CD14-positive monocyte (primary cell): Measurements from ENCODE around the gene CDKN2B. TPM values are rescaled to one million over a fixed set of nuclear protein-coding genes. Genes with fewer than 3 reads are reported as not detected.

ENCODE experiments used
- DNase-seq, 3 donors: peaks; one replicate each; pipeline ENCODE4 v3.0.0-alpha.2; 2011 to 2022
- H2AFZ ChIP-seq: 2 replicates; pipeline ENCODE4 v1.6.0; 2012; ENCODE audit warnings: mild to moderate bottlenecking, low read depth, low read length, inconsistent platforms; ENCODE audit not compliant: insufficient read depth, poor library complexity, severe bottlenecking
- H3K27ac ChIP-seq, 2 donors: 1 replicate in 1 of 2; 2 replicates in 1 of 2; pipeline ENCODE4 v1.5.1; 2012 to 2013; ENCODE audit warnings: low read length in 2 of 2, control low read depth in 1 of 2, inconsistent platforms in 1 of 2, low read depth in 1 of 2, mild to moderate bottlenecking in 1 of 2
- H3K27me3 ChIP-seq, 2 donors: one replicate each; pipeline versions ENCODE4 v1.6.0 to v1.6.1; 2011 to 2013; ENCODE audit warnings: low read length in 2 of 2; ENCODE audit not compliant: control insufficient read depth in 2 of 2, insufficient read depth in 2 of 2
- H3K36me3 ChIP-seq, 2 donors: replicated peaks in 1 of 2; 1 replicate in 1 of 2; 2 replicates in 1 of 2; pipeline versions ENCODE4 v1.5.1 to v1.6.1; 2012 to 2013; ENCODE audit warnings: low read length in 2 of 2, control low read depth in 1 of 2, inconsistent platforms in 1 of 2, mild to moderate bottlenecking in 1 of 2; ENCODE audit not compliant: insufficient read depth in 2 of 2, control insufficient read depth in 1 of 2
- H3K4me1 ChIP-seq, 2 donors: 1 replicate in 1 of 2; 2 replicates in 1 of 2; pipeline versions ENCODE4 v1.5.1 to v1.6.1; 2012 to 2013; ENCODE audit warnings: low read length in 2 of 2, control low read depth in 1 of 2, inconsistent platforms in 1 of 2, mild to moderate bottlenecking in 1 of 2, moderate library complexity in 1 of 2; ENCODE audit not compliant: insufficient read depth in 2 of 2, control insufficient read depth in 1 of 2
- H3K4me2 ChIP-seq: replicated peaks from 2 replicates; pipeline ENCODE3; 2012; ENCODE audit warnings: low read length, moderate library complexity, mild to moderate bottlenecking; ENCODE audit not compliant: poor library complexity, severe bottlenecking; ENCODE audit errors: extremely low read depth
- H3K4me3 ChIP-seq, 3 experiments: fragments of 200-600 bp in 1 of 3; sonication (generic) in 1 of 3; replicated peaks in 1 of 3; 1 replicate in 2 of 3; 2 replicates in 1 of 3; pipeline ENCODE4 v1.5.1; 2011 to 2013; ENCODE audit warnings: low read length in 3 of 3, mild to moderate bottlenecking in 3 of 3, control low read depth in 2 of 3, low read depth in 2 of 3, inconsistent platforms in 1 of 3, moderate library complexity in 1 of 3
- H3K79me2 ChIP-seq: 2 replicates; pipeline ENCODE4 v1.6.0; 2012; ENCODE audit warnings: mild to moderate bottlenecking, control low read depth, inconsistent platforms, low read length, moderate library complexity; ENCODE audit not compliant: insufficient read depth
- H3K9ac ChIP-seq: 2 replicates; pipeline ENCODE4 v1.6.0; 2017; ENCODE audit warnings: low read length, mild to moderate bottlenecking; ENCODE audit not compliant: insufficient read depth, poor library complexity, severe bottlenecking
- H3K9me3 ChIP-seq, 2 donors: replicated peaks in 1 of 2; 1 replicate in 1 of 2; 2 replicates in 1 of 2; pipeline versions ENCODE4 v1.5.1 to v1.6.1; 2012 to 2013; ENCODE audit warnings: low read length in 2 of 2, control low read depth in 1 of 2; ENCODE audit not compliant: control insufficient read depth in 1 of 2, insufficient read depth in 1 of 2
- H4K20me1 ChIP-seq: 2 replicates; pipeline ENCODE4 v1.6.0; 2012; ENCODE audit warnings: mild to moderate bottlenecking, low read length, control low read depth, moderate library complexity; ENCODE audit not compliant: insufficient read depth
- H3K27ac Mint-ChIP-seq, 7 donors: one replicate each; pipeline ENCODE4 v1.8.0; 2020; ENCODE audit warnings: mild to moderate bottlenecking in 7 of 7, mixed read lengths in 7 of 7, moderate library complexity in 6 of 7, inconsistent platforms in 2 of 7
- H3K27me3 Mint-ChIP-seq, 3 donors: one replicate each; pipeline ENCODE4 v1.8.0; 2021 to 2022; ENCODE audit warnings: low read depth in 3 of 3, mild to moderate bottlenecking in 3 of 3, mixed read lengths in 3 of 3, moderate library complexity in 3 of 3, inconsistent platforms in 1 of 3
- H3K36me3 Mint-ChIP-seq, 2 donors: one replicate each; pipeline ENCODE4 v1.8.0; 2020; ENCODE audit warnings: mixed read lengths in 2 of 2, inconsistent platforms in 1 of 2, mild to moderate bottlenecking in 1 of 2
- H3K4me1 Mint-ChIP-seq: one replicate; pipeline ENCODE4 v1.8.0; 2020; ENCODE audit warnings: mild to moderate bottlenecking, mixed read lengths
- H3K4me3 Mint-ChIP-seq, 2 donors: one replicate each; pipeline ENCODE4 v1.8.0; 2020; ENCODE audit warnings: mild to moderate bottlenecking in 2 of 2, mixed read lengths in 2 of 2, moderate library complexity in 1 of 2
- H3K9me3 Mint-ChIP-seq, 7 donors: one replicate each; pipeline ENCODE4 v1.8.0; 2020 to 2022; ENCODE audit warnings: mixed read lengths in 7 of 7, mild to moderate bottlenecking in 6 of 7, moderate library complexity in 6 of 7, inconsistent platforms in 2 of 7
- WGBS: methylation state at CpG from one replicate; pipeline ENCODE4 v1.1.5; 2013; ENCODE audit warnings: missing lambda C conversion rate; ENCODE audit not compliant: insufficient coverage; 5-methylcytosine and 5-hydroxymethylcytosine counted together
- intact Hi-C, 2 donors: fragments of 100-400 bp; cut with micrococcal nuclease; formaldehyde crosslinking; loops; one replicate each; pipeline versions ENCODE4 v1.15.0 to v1.15.1; 2023
- polyA plus RNA-seq, 3 donors: library from polyadenylated mRNA; depleted of rRNA in 1 of 3; unstranded in 2 of 3; stranded (reverse) in 1 of 3; fragments of 300-500 nt in 2 of 3; fragments of >200 nt in 1 of 3; fragmentation: Illumina TruSeq in 2 of 3; gene quantifications; 1 replicate in 2 of 3; 2 replicates in 1 of 3; pipeline ENCODE4 v1.2.3, GENCODE V29; 2012 to 2021
- TF ChIP-seq, protein P1 (sequence below): fragments of 200-600 bp; IDR thresholded peaks from one replicate; pipeline ENCODE4 v1.8.0; 2022; ENCODE audit warnings: antibody characterized with exemption, mild to moderate bottlenecking

Gene CDKN2B
- polyA plus RNA-seq, 3 donors, result 1.2 to 6.7 (median 2.7) TPM

DNA sequence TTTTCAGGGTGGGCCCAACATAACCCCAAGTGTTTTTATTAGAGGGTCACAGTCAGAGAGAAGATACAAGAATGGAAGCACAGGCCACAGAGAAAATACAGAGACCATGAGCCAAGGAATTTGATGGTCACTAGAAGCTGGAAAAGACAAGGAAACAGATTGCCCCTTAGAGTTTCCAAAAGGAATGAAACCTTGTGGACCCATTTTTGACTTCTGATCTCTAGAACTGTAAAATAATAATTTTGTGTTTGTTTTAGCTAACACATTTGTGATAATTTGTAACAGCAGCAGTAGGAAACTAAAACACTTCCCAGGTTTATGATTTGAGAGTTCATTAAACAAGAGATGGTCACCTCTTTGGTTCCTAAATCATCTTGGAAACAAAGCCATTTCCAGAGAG, 36.7 kb downstream of the CDKN2B start:
- peaks cover 95 to 97% (median 97%) of the 10 kb centered on the region in 3 donors for H3K27me3 Mint-ChIP-seq
- DNase-seq, result no peak
- Histone ChIP-seq H3K9me3 (peaks cover 15 to 69% of the 10 kb centered on the region in 2 donors), H3K4me3 (no peak overlapping the region), H3K36me3 (no peaks in the 10 kb centered on the region), H3K27me3 (peaks cover 96 to 99% of the 10 kb centered on the region in 2 donors), H3K9ac (no peak overlapping the region), H3K27ac (no peak overlapping the region), H2AFZ (no peak overlapping the region), H3K4me2 (no peak overlapping the region), H4K20me1 (no peaks in the 10 kb centered on the region), H3K79me2 (no peaks in the 10 kb centered on the region), H3K4me1 (peaks cover 29 to 36% of the 10 kb centered on the region in 2 donors)
- peaks cover 55% of the 10 kb centered on the region for H3K4me1 Mint-ChIP-seq
- TF ChIP-seq, protein P1, sequence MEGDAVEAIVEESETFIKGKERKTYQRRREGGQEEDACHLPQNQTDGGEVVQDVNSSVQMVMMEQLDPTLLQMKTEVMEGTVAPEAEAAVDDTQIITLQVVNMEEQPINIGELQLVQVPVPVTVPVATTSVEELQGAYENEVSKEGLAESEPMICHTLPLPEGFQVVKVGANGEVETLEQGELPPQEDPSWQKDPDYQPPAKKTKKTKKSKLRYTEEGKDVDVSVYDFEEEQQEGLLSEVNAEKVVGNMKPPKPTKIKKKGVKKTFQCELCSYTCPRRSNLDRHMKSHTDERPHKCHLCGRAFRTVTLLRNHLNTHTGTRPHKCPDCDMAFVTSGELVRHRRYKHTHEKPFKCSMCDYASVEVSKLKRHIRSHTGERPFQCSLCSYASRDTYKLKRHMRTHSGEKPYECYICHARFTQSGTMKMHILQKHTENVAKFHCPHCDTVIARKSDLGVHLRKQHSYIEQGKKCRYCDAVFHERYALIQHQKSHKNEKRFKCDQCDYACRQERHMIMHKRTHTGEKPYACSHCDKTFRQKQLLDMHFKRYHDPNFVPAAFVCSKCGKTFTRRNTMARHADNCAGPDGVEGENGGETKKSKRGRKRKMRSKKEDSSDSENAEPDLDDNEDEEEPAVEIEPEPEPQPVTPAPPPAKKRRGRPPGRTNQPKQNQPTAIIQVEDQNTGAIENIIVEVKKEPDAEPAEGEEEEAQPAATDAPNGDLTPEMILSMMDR, result no peak
- no peak overlapping the region for H3K27ac Mint-ChIP-seq
- peak overlapping the region in 1 of 2 donors; percentile 71 for H3K4me3 Mint-ChIP-seq
- intact Hi-C loops, result no loop called here
- H3K9me3 Mint-ChIP-seq, result peaks cover 0 to 62% (median 53%) of the 10 kb centered on the region in 7 donors
- peaks cover 16 to 25% of the 10 kb centered on the region in 2 donors for H3K36me3 Mint-ChIP-seq

DNA sequence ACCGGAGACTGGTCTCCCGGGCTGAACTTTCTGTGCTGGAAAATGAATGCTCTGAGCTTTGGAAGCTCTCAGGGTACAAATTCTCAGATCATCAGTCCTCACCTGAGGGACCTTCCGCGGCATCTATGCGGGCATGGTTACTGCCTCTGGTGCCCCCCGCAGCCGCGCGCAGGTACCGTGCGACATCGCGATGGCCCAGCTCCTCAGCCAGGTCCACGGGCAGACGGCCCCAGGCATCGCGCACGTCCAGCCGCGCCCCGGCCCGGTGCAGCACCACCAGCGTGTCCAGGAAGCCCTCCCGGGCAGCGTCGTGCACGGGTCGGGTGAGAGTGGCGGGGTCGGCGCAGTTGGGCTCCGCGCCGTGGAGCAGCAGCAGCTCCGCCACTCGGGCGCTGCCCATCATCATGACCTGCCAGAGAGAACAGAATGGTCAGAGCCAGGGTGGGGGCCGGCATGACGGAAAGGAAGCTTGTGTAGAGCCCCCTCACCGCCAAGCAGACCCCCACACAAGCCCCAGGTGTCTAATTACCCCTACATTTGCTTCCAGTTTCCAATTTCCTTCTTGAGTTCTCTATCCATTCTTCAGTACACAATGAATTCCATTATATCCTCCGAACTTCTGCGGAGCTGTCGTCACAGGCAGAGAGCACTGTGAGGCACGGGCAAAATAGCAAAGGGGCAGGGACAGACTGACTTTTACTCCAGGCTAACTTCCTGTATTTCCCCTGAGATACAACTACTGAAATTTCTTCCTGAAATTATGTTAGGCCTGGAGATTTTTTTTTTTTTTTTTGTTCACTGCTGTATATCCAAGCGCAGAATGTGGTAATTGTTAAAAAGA, 38.1 kb downstream of the CDKN2B start:
- peak overlapping the region in 1 of 2 donors; percentile 92 for H3K4me3 Mint-ChIP-seq
- H4K20me1 ChIP-seq, result no peaks in the 10 kb centered on the region
- peaks cover 95 to 99% of the 10 kb centered on the region in 2 donors for H3K27me3 ChIP-seq
- intact Hi-C loops, result no loop called here
- peaks cover 19 to 72% of the 10 kb centered on the region in 2 donors for H3K9me3 ChIP-seq
- peak in 1 of 3 donors; percentile 46 for DNase-seq
- H3K36me3 Mint-ChIP-seq, result peaks cover 16 to 33% of the 10 kb centered on the region in 2 donors
- no peak overlapping the region for H2AFZ ChIP-seq
- H3K27ac ChIP-seq, result no peak overlapping the region
- H3K27me3 Mint-ChIP-seq, result peaks cover 94 to 97% (median 95%) of the 10 kb centered on the region in 3 donors
- no peaks in the 10 kb centered on the region for H3K79me2 ChIP-seq
- TF ChIP-seq, protein P1, result no peak
- WGBS, result 9% methylated on average over 40 of the region's 45 CpGs
- no peak overlapping the region for H3K4me2 ChIP-seq
- peaks cover 34 to 41% of the 10 kb centered on the region in 2 donors for H3K4me1 ChIP-seq
- peaks cover 0 to 70% (median 53%) of the 10 kb centered on the region in 7 donors for H3K9me3 Mint-ChIP-seq
- no peak overlapping the region for H3K27ac Mint-ChIP-seq
- no peak overlapping the region for H3K4me3 ChIP-seq
- no peak overlapping the region for H3K9ac ChIP-seq
- H3K36me3 ChIP-seq, result no peaks in the 10 kb centered on the region
- H3K4me1 Mint-ChIP-seq, result peaks cover 56% of the 10 kb centered on the region
